ENCODE measurements around the gene GLS.

The GLS gene

GRCh38 chr2:190913725-190914124, 33.1 kb downstream of the GLS start:
- ChIA-PET CTCF (interaction anchor here (1.4 kb wide), 1 partner anchor 63 kb away, joined by 3 read pairs; no protein-coding TSS in a partner anchor), POLR2A (no interaction called here)
- TF ChIP-seq ZNF214 (tag by site-specific recombination; IDR thresholded peaks at IDR 0.05; ENCODE audit: borderline replicate concordance) (no peak), KLF9 (tag by site-specific recombination; IDR thresholded peaks at IDR 0.05; ENCODE audit: low read depth) (no peak), ZNF391 (tag by site-specific recombination; IDR thresholded peaks at IDR 0.05; ENCODE audit: borderline replicate concordance, low read depth) (no peak), ZNF426 (tag by site-specific recombination; IDR thresholded peaks at IDR 0.05) (no peak), ZNF561 (tag by site-specific recombination; IDR thresholded peaks at IDR 0.05; ENCODE audit: borderline replicate concordance) (no peak), ZNF146 (tag by site-specific recombination; IDR thresholded peaks at IDR 0.05) (no peak), SP3 (tag by site-specific recombination; IDR thresholded peaks at IDR 0.05) (no peak), KLF8 (tag by site-specific recombination; IDR thresholded peaks at IDR 0.05) (no peak)
- TF ChIP-seq, protein P1, sequence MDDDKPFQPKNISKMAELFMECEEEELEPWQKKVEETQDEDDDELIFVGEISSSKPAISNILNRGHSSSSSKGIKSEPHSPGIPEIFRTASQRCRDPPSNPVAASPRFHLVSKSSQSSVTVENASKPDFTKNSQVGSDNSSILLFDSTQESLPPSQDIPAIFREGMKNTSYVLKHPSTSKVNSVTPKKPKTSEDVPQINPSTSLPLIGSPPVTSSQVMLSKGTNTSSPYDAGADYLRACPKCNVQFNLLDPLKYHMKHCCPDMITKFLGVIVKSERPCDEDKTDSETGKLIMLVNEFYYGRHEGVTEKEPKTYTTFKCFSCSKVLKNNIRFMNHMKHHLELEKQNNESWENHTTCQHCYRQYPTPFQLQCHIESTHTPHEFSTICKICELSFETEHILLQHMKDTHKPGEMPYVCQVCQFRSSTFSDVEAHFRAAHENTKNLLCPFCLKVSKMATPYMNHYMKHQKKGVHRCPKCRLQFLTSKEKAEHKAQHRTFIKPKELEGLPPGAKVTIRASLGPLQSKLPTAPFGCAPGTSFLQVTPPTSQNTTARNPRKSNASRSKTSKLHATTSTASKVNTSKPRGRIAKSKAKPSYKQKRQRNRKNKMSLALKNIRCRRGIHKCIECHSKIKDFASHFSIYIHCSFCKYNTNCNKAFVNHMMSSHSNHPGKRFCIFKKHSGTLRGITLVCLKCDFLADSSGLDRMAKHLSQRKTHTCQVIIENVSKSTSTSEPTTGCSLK (tag by site-specific recombination; IDR thresholded peaks at IDR 0.05): no peak
- TF ChIP-seq, protein P2, sequence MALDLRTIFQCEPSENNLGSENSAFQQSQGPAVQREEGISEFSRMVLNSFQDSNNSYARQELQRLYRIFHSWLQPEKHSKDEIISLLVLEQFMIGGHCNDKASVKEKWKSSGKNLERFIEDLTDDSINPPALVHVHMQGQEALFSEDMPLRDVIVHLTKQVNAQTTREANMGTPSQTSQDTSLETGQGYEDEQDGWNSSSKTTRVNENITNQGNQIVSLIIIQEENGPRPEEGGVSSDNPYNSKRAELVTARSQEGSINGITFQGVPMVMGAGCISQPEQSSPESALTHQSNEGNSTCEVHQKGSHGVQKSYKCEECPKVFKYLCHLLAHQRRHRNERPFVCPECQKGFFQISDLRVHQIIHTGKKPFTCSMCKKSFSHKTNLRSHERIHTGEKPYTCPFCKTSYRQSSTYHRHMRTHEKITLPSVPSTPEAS (tag by site-specific recombination; IDR thresholded peaks at IDR 0.05): no peak
- peaks cover 31 to 56% of the 10 kb centered on the region in 2 experiments for H3K36me3 ChIP-seq (ENCODE audit: control insufficient read depth in 2 of 2, insufficient read depth in 1 of 2, low read length in 2 of 2)
- H3K4me3 ChIP-seq (ENCODE audit: low read depth, low read length): no peak overlapping the region
- no peaks in the 10 kb centered on the region for H3K4me1 ChIP-seq (ENCODE audit: control insufficient read depth, insufficient read depth, low read length)
- H3K9me3 ChIP-seq (ENCODE audit: control insufficient read depth, insufficient read depth, low read depth, low read length): no peaks in the 10 kb centered on the region
- no peak overlapping the region for H3K27ac ChIP-seq (ENCODE audit: extremely low read depth, low read depth, low read length)

- Histone ChIP-seq H3K9me3 (ENCODE audit: control insufficient read depth, insufficient read depth, low read depth, low read length) (no peaks in the 10 kb centered on the region), H3K4me1 (ENCODE audit: control insufficient read depth, insufficient read depth, low read length) (no peaks in the 10 kb centered on the region), H3K27ac (ENCODE audit: extremely low read depth, low read depth, low read length) (no peak overlapping the region), H3K4me3 (ENCODE audit: low read depth, low read length) (no peak overlapping the region), H3K36me3 (ENCODE audit: control insufficient read depth in 2 of 2, insufficient read depth in 1 of 2, low read length in 2 of 2) (peaks cover 28 to 62% of the 10 kb centered on the region in 2 experiments)
- POLR2A ChIA-PET: no interaction called here
- TF ChIP-seq ZNF214 (tag by site-specific recombination; IDR thresholded peaks at IDR 0.05; ENCODE audit: borderline replicate concordance) (no peak), KLF9 (tag by site-specific recombination; IDR thresholded peaks at IDR 0.05; ENCODE audit: low read depth) (no peak), KLF7 (tag by site-specific recombination; IDR thresholded peaks at IDR 0.05; ENCODE audit: borderline replicate concordance) (no peak), ZNF10 (tag by site-specific recombination; IDR thresholded peaks at IDR 0.05) (no peak), ZNF175 (tag by site-specific recombination; IDR thresholded peaks at IDR 0.05) (no peak), ZNF2 (tag by site-specific recombination; IDR thresholded peaks at IDR 0.05) (no peak), ZNF571 (tag by site-specific recombination; IDR thresholded peaks at IDR 0.05) (no peak), FEZF1 (tag by site-specific recombination; IDR thresholded peaks at IDR 0.05) (no peak), ZNF623 (tag by site-specific recombination; IDR thresholded peaks at IDR 0.05) (no peak)
- CTCF ChIA-PET: interaction anchor here (0.6 kb wide), 1 partner anchor 67 kb away, joined by 3 read pairs; no protein-coding TSS in a partner anchor
Observed at GRCh38 chr2:190916829-190917228, 36.2 kb downstream of the GLS start.

GRCh38 chr2:190920085-190920484, 39.5 kb downstream of the GLS start:
- Histone ChIP-seq H3K4me1 (ENCODE audit: control insufficient read depth, insufficient read depth, low read length) (no peaks in the 10 kb centered on the region), H3K9me3 (ENCODE audit: control insufficient read depth, insufficient read depth, low read depth, low read length) (no peaks in the 10 kb centered on the region), H3K36me3 (ENCODE audit: control insufficient read depth in 2 of 2, insufficient read depth in 1 of 2, low read length in 2 of 2) (peaks cover 32 to 74% of the 10 kb centered on the region in 2 experiments), H3K27ac (ENCODE audit: extremely low read depth, low read depth, low read length) (no peak overlapping the region), H3K4me3 (ENCODE audit: low read depth, low read length) (no peak overlapping the region)
- CTCF ChIA-PET: interaction anchor here (0.6 kb wide), 2 partner anchors 10 to 205 kb away, joined by 3 read pairs; no protein-coding TSS in a partner anchor
- POLR2A ChIA-PET: no interaction called here
- no peak for TF ChIP-seq ZNF398 (tag by site-specific recombination; IDR thresholded peaks at IDR 0.05)
- TF ChIP-seq FEZF1 (tag by site-specific recombination; IDR thresholded peaks at IDR 0.05): no peak
- no peak for TF ChIP-seq ZNF10 (tag by site-specific recombination; IDR thresholded peaks at IDR 0.05)
- TF ChIP-seq ZNF529 (tag by site-specific recombination; IDR thresholded peaks at IDR 0.05; ENCODE audit: insufficient replicate concordance): no peak
- no peak for TF ChIP-seq ZNF214 (tag by site-specific recombination; IDR thresholded peaks at IDR 0.05; ENCODE audit: borderline replicate concordance)
- TF ChIP-seq, protein P3, sequence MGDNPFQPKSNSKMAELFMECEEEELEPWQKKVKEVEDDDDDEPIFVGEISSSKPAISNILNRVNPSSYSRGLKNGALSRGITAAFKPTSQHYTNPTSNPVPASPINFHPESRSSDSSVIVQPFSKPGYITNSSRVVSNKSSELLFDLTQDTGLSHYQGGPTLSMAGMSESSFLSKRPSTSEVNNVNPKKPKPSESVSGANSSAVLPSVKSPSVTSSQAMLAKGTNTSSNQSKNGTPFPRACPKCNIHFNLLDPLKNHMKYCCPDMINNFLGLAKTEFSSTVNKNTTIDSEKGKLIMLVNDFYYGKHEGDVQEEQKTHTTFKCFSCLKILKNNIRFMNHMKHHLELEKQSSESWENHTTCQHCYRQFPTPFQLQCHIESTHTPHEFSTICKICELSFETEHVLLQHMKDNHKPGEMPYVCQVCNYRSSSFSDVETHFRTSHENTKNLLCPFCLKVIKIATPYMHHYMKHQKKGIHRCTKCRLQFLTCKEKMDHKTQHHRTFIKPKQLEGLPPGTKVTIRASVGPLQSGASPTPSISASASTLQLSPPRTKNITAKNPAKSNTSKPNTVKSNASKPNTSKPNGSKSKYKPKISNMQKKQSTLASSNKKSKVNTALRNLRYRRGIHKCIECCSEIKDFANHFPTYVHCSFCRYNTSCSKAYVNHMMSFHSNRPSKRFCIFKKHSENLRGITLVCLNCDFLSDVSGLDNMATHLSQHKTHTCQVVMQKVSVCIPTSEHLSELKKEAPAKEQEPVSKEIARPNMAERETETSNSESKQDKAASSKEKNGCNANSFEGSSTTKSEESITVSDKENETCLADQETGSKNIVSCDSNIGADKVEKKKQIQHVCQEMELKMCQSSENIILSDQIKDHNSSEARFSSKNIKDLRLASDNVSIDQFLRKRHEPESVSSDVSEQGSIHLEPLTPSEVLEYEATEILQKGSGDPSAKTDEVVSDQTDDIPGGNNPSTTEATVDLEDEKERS (tag by site-specific recombination; IDR thresholded peaks at IDR 0.05): no peak
- no peak for TF ChIP-seq ZNF837 (tag by site-specific recombination; IDR thresholded peaks at IDR 0.05)

Measured in HEK293 (cell line).